Endothelial cell of umbilical vein (primary cell): ENCODE results near the gene PDE3B. TPM values are rescaled to one million over a fixed set of nuclear protein-coding genes. Genes with fewer than 3 reads are reported as not detected.

Experiments
- BruUV-seq: library from RNA; stranded (reverse); fragments of 400-500 nt; replicated peaks from 2 replicates; lab custom pipeline; 2021; lab: Mats Ljungman, UMichigan
- CTCF ChIA-PET: fragments of 300-600, 350-600 bp; sonication (Branson Sonifier 250); formaldehyde crosslinking; loops from one replicate; lab custom pipeline; 2021; ENCODE audit warnings: antibody characterized with exemption, inconsistent platforms; lab: Charles Lee
- POLR2A ChIA-PET: fragments of 300-600, 350-600 bp; sonication (Branson Sonifier 250); formaldehyde crosslinking; loops from one replicate; lab custom pipeline; 2021; ENCODE audit warnings: antibody characterized with exemption, inconsistent platforms; lab: Charles Lee
- DNase-seq: peaks from one replicate; pipeline ENCODE4 v3.0.0-alpha.2; 2011; ENCODE audit warnings: low read depth, low spot score
- FAIRE-seq: peaks from 2 replicates; lab custom pipeline; 2011; peaks lifted over from hg19 to GRCh38; lab: Jason Lieb, UNC
- H2AFZ ChIP-seq: 2 replicates; pipeline ENCODE4 v1.6.0; 2012; ENCODE audit warnings: low read depth, low read length, control low read depth, inconsistent platforms
- H3K27ac ChIP-seq: 2 replicates; pipeline ENCODE4 v1.5.1; 2011; ENCODE audit warnings: low read depth, mild to moderate bottlenecking, control low read depth, low read length, moderate library complexity; ENCODE audit not compliant: insufficient read depth
- H3K27me3 ChIP-seq, 2 experiments: 2 replicates each; pipeline versions ENCODE4 v1.6.0 to v1.6.1; 2011; ENCODE audit warnings: low read length in 2 of 2, mixed read lengths in 1 of 2; ENCODE audit not compliant: control insufficient read depth in 2 of 2, insufficient read depth in 2 of 2
- H3K36me3 ChIP-seq, 2 experiments: 2 replicates in 1 of 2; 3 replicates in 1 of 2; pipeline ENCODE4 v1.5.1; 2011; ENCODE audit warnings: low read length in 2 of 2, mild to moderate bottlenecking in 1 of 2, moderate library complexity in 1 of 2; ENCODE audit not compliant: control insufficient read depth in 2 of 2, insufficient read depth in 2 of 2; ENCODE audit errors: extremely low read depth in 1 of 2
- H3K4me1 ChIP-seq: 3 replicates; pipeline ENCODE4 v1.5.1; 2011; ENCODE audit warnings: mild to moderate bottlenecking, low read length; ENCODE audit not compliant: control insufficient read depth, insufficient read depth; ENCODE audit errors: extremely low read depth
- H3K4me2 ChIP-seq: 2 replicates; pipeline ENCODE4 v1.6.1; 2011; ENCODE audit warnings: low read length, control low read depth, mixed read lengths; ENCODE audit not compliant: insufficient read depth
- H3K4me3 ChIP-seq, 3 experiments: fragments of 200-600 bp in 1 of 3; sonication (generic), shearing (Covaris generic) in 1 of 3; replicated peaks in 1 of 3; 2 replicates each; pipeline ENCODE4 v1.5.1; 2011 to 2016; ENCODE audit warnings: control low read depth in 3 of 3, low read length in 3 of 3, mild to moderate bottlenecking in 2 of 3, inconsistent platforms in 1 of 3, low read depth in 1 of 3, moderate library complexity in 1 of 3; ENCODE audit not compliant: insufficient read depth in 1 of 3
- H3K79me2 ChIP-seq: 2 replicates; pipeline ENCODE4 v1.6.0; 2012; ENCODE audit warnings: low read length, inconsistent platforms; ENCODE audit not compliant: control insufficient read depth, insufficient read depth
- H3K9ac ChIP-seq: replicated peaks from 2 replicates; pipeline ENCODE3; 2011; ENCODE audit warnings: low read length, control low read depth; ENCODE audit not compliant: insufficient read depth; ENCODE audit errors: extremely low read depth
- H3K9me1 ChIP-seq: replicated peaks from 3 replicates; pipeline ENCODE4 v1.6.0; 2011; ENCODE audit warnings: mild to moderate bottlenecking, low read length; ENCODE audit not compliant: control insufficient read depth, insufficient read depth; ENCODE audit errors: extremely low read depth
- H3K9me3 ChIP-seq: replicated peaks from 2 replicates; pipeline ENCODE4 v1.5.1; 2012; ENCODE audit warnings: low read length, inconsistent platforms; ENCODE audit not compliant: control insufficient read depth, insufficient read depth
- H4K20me1 ChIP-seq: replicated peaks from 2 replicates; pipeline ENCODE3; 2011; ENCODE audit warnings: mild to moderate bottlenecking, low read length; ENCODE audit not compliant: control insufficient read depth, insufficient read depth; ENCODE audit errors: extremely low read depth
- CTCF ChIP-seq, 2 donors: IDR thresholded peaks; 1 replicate in 1 of 2; 2 replicates in 1 of 2; pipeline ENCODE4 v1.5.1; 2011; ENCODE audit warnings: low read length in 2 of 2, mild to moderate bottlenecking in 2 of 2, moderate library complexity in 2 of 2, control low read depth in 1 of 2, inconsistent platforms in 1 of 2, low read depth in 1 of 2; ENCODE audit not compliant: insufficient read depth in 1 of 2; ENCODE audit errors: extremely low read depth in 1 of 2
- EZH2 ChIP-seq: IDR thresholded peaks from 2 replicates; pipeline ENCODE4 v1.6.1; 2012; ENCODE audit warnings: borderline replicate concordance, low read depth, mild to moderate bottlenecking, moderate library complexity, low read length, inconsistent platforms; ENCODE audit not compliant: severe bottlenecking
- FOS ChIP-seq: IDR thresholded peaks from 2 replicates; pipeline ENCODE4 v1.6.1; 2011; ENCODE audit warnings: mild to moderate bottlenecking, low read length, moderate library complexity, borderline replicate concordance; ENCODE audit not compliant: insufficient read depth
- GATA2 ChIP-seq: IDR thresholded peaks from 2 replicates; pipeline ENCODE4 v1.7.0; 2011; ENCODE audit warnings: low read depth, mild to moderate bottlenecking, moderate library complexity, mixed read lengths, low read length; ENCODE audit not compliant: insufficient read length, insufficient read depth
- JUN ChIP-seq: IDR thresholded peaks from 2 replicates; pipeline ENCODE4 v1.6.1; 2011; ENCODE audit warnings: borderline replicate concordance, low read depth; ENCODE audit not compliant: insufficient read length, insufficient read depth
- MYC ChIP-seq: IDR thresholded peaks from one replicate; pipeline ENCODE4 v1.6.1; 2011; ENCODE audit warnings: mild to moderate bottlenecking, low read depth, low read length
- POLR2A ChIP-seq: IDR thresholded peaks from 2 replicates; pipeline ENCODE4 v1.6.1; 2012; ENCODE audit warnings: low read depth, mild to moderate bottlenecking, control low read depth, low read length
- POLR2AphosphoS5 ChIP-seq: IDR thresholded peaks from 2 replicates; pipeline ENCODE4 v1.6.1; 2012; ENCODE audit warnings: low read depth, mild to moderate bottlenecking, control low read depth, low read length, moderate library complexity; ENCODE audit not compliant: insufficient read depth
- dilution Hi-C: fragments of 300-500 bp; cut with MboI; formaldehyde crosslinking; loops from one replicate; pipeline ENCODE4 v1.15.0; 2019; ENCODE audit warnings: low sequenced_read_pairs; ENCODE audit not compliant: extremely low pct_ligation_motif_present
- intact Hi-C: fragments of 100-400 bp; cut with micrococcal nuclease; formaldehyde crosslinking; loops from one replicate; pipeline ENCODE4 v1.10.0; 2022
- polyA plus RNA-seq, 4 experiments: library from polyadenylated mRNA; depleted of rRNA in 3 of 4; stranded (reverse) in 3 of 4; unstranded in 1 of 4; fragments of >200 nt; gene quantifications; 2 replicates each; pipeline versions ENCODE4 v1.2.1 to v1.2.3, GENCODE V29; 2011 to 2012; ENCODE audit warnings: missing spikeins in 1 of 4
- total RNA-seq: library from RNA; stranded (reverse); gene quantifications from 2 replicates; pipeline ENCODE4 v1.2.3, GENCODE V29; 2021
- TF ChIP-seq, protein P1 (sequence below): IDR thresholded peaks from 2 replicates; pipeline ENCODE4 v1.6.1; 2011; ENCODE audit not compliant: insufficient read depth, insufficient read length

PDE3B gene
- total and polyA plus RNA-seq, 2 donors (not counting 3 experiments of a cell fraction or from before 2014, with no cell fraction given): 0.26 to 1.9 TPM

DNA sequence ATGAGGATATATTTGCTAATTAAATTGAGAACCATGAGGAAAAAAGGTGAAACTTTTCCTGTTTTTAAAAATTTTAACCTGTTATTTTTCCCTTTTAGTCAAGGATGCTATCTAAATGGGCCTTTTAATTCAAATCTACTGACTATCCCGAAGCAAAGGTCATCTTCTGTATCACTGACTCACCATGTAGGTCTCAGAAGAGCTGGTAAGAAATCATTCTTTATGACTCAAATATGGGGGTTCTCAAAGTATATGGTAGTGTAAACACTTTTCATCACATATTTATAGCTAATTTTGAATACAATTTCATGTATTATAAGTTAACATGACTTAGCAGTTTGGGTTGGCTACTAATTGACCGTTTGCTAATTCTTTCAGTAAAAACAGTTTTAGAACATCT is 160.2 kb downstream of the PDE3B start:
- Histone ChIP-seq H3K27me3 (no peaks in the 10 kb centered on the region), H2AFZ (no peak overlapping the region), H4K20me1 (no peaks in the 10 kb centered on the region), H3K36me3 (no peaks in the 10 kb centered on the region), H3K9me3 (no peaks in the 10 kb centered on the region), H3K4me1 (no peaks in the 10 kb centered on the region), H3K4me3 (no peak overlapping the region), H3K79me2 (no peaks in the 10 kb centered on the region), H3K9me1 (no peaks in the 10 kb centered on the region), H3K27ac (no peak overlapping the region), H3K9ac (no peak overlapping the region), H3K4me2 (no peak overlapping the region)
- POLR2A ChIA-PET: interaction anchor here (0.5 kb wide), 1 partner anchor 154 kb away, joined by 3 read pairs; no protein-coding TSS in a partner anchor
- CTCF ChIA-PET: interaction anchor here (2.1 kb wide), 1 partner anchor 14 kb away, joined by 5 read pairs; no protein-coding TSS in a partner anchor
- intact Hi-C loops (no loop called here), dilution Hi-C loops (no loop called here)
- DNase-seq: no peak
- no peak for FAIRE-seq
- TF ChIP-seq MYC: no peak
- no peak for TF ChIP-seq FOS
- TF ChIP-seq EZH2: no peak
- no peak for TF ChIP-seq POLR2AphosphoS5
- no peak for TF ChIP-seq JUN
- TF ChIP-seq GATA2: no peak
- TF ChIP-seq, protein P1, sequence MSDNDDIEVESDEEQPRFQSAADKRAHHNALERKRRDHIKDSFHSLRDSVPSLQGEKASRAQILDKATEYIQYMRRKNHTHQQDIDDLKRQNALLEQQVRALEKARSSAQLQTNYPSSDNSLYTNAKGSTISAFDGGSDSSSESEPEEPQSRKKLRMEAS: no peak
- TF ChIP-seq POLR2A: no peak
- no peak for TF ChIP-seq CTCF (IDR thresholded peaks at IDR 0.05; ENCODE audit: extremely low read depth in 1 of 2, insufficient read depth in 1 of 2, low read depth in 1 of 2, low read length in 2 of 2)
- no TSS peak for BruUV-seq
